HL-60/S4 treated with retinoic acid at 250 ng/mL for 4 days and 3 days (cell line): ENCODE data around the gene ADAMTS17.
"Not testable (repeated sequence)": the region's sequence is repeated elsewhere in the genome, so short reads cannot be mapped to it uniquely, and the experiment has no call there.

ENCODE experiments used
- in situ Hi-C: fragments of 300-500 bp; cut with MboI; formaldehyde crosslinking; loops from 2 replicates; pipeline ENCODE4 v1.7.0; 2022; ENCODE audit warnings: low sequenced_read_pairs

The ADAMTS17 gene

DNA sequence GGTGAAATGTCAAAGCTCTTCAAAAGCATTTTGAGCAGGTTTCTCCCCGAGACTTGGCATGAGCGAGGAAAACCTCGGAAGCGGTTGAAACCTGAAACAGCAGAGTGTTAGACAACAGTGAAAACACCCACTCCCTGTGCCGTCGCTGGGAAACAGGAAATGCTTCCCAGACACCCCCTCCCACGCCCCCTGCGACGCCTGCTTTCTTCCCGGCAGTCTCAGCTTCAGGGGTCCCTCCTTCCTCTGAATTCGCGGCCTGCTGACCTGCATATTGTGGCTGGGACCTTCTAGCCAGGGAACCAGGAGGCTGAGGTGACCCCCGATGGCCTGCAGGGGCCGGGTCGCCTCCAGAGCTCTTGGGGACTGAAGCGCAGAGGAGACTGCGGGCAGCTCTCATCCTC, 357.9 kb downstream of the ADAMTS17 start:
- in situ Hi-C loops: no loop called here

DNA sequence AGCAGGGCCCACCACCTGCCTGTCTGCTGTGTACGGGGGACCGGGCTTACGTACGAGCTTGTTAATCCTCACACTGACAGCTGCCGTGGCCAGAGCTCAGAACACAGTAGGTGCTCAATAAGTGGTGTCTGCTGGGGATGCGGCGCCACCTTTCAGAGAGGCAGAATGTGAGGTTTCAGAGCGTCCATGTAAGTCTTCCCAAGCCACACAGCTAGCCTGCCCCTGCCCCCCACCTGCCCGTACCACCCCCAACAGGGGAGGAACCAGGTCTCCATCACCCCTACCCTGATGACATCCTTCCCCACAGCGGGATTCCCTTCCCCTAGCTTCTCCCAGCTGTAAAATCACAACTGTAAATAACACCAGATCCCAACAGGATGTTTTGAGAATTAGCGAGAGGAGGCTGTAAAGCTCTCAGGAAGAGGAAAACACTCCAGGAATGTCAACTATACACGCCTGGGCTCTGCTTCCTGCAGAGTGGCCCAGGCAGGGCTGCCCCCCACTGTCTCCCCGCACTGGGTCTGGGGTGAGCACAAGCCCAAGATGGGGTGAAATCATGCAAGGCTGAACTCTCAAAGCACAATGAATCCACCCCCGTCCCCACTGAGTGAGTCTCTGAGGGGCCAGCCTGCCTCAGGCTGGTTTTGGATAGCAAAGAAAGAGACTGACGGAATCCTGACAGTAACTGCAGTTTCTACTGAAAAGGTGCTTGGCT, 358.4 kb downstream of the ADAMTS17 start:
- in situ Hi-C loops: no loop called here

DNA sequence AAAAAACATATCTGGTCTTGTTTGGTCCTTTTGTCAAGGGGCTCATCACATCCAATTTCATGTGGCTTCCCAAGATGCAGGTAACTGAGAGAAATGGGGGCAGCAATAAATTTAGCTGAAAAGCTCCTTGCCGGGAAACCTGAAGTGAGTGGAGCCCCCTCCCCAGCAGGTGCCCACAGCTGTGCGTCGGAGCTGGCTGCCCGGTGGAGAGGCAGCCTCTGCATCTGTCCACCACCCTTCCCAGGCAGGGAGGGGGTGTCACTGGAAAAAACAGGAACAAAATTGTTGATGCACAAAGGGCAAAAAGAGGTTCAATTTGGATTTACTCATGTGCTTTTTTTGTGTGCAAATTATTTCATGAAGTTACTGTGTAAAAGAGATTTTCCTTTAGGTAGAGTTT, 359.1 kb downstream of the ADAMTS17 start:
- in situ Hi-C loops: no loop called here

DNA sequence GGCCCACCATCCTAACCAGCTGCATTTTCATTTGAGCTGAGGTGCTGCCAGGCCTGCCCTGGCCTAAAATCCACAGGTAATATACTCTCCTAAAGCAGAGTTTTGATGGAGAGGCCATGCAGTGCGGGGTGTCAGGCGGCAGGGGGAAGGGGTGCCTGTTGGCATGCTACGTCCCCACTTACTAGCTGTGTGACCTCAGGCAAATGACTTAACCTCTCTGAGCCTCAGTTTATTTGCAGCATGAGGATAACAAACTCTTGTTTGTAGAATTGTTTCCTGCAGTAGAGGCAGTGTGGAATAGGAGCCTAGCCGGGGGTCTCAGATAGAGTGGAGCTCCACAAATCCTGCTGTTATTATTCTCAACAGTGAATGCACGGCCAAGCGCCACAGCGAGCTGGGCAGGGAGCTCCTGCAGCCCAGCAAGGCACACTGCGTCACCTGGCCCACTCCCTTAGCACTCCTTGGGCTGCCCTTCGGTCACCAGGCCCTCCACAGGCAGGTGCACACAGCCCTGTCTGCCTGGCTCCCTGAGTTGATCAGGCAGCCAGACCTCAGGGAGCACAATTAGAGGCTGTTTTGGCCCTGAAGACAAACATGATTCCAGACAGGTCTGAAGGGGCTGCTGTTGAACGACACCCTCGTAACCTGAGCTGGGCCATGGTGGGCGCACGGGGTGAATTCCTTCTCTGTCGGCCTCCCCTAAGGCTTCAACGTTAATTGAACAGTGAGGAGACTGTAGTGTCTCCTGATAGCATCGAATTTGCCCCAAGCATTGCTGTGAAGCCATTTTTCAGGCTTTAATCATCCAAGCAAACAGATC, 359.7 kb downstream of the ADAMTS17 start:
- in situ Hi-C loops: no loop called here

DNA sequence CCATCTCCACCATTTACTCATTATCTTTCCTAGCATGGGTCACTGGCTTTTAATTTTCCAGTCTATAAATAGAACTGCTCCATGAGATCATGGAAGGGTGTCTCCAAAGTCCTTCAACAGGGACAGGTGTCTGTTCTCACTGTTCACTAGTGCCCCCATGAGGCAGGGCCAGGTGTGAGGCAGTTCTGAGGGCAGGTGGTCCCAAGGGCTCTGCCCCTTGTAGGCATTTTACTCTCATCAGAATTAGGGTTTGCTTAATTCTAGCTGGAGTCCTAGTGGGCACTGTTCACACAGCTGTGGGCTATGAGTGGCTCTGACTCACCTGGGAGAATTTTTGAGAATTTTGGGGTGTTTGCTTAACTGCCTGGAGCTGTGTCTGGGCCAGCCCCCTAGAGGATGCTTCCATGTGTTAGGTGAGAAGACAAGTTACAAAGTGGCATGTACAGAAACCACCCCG, 360.6 kb downstream of the ADAMTS17 start:
- in situ Hi-C loops: no loop called here

DNA sequence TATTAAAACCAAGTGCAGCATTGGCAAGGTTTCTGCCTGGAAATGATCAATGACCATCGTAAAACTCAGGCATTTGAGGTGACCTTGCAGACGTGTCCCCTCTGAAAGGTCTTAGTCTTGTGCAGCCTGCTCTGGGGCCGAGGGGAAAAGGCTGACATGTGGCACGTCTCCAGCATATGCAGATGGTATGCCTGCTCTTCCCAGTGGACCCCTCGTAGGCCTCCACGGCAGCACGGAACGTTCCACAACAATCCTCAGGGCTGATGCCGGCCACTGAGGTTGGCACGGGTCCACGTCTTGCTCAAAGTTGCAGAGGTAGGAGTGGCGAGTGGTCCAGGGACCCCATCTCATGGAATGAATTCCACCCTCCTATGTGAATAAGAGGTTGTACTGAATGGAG, 361.0 kb downstream of the ADAMTS17 start:
- in situ Hi-C loops: no loop called here

DNA sequence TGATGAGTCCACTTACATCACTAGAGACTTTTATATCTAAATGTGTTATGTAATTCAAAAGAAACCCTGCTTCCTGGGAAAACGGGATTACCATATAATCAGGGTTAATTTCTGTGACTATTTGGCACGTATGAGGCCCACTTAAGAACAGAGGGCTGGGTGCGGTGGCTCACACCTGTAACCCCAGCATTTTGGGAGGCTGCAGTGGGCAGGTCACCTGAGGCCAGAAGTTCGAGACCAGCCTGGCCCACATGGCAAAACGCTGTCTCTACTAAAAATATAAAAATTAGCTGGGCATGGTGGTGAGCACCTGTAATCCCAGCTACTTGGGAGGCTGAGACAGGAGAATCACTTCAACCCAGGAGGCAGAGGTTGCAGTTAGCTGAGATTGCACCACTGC, 361.9 kb downstream of the ADAMTS17 start:
- in situ Hi-C loops: not testable (repeated sequence)

DNA sequence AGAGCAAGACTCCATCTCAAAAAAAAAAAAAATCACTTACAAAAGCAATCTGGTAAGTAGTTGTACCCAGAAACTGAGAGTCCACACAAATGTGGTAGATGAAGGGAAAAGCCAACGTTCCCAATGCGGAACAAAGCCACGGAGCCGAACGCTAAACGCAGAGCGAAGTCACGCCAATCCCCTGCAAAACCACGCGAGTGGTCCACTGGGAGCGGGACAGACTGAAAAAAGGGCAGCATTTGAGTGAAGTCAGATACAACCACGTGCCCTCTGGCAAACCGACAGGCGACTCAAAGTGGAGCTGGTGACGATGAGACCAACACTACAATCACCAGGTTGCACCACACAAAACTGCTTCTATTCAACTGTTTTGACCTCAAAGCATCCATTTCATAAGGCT, 362.4 kb downstream of the ADAMTS17 start:
- in situ Hi-C loops: no loop called here

DNA sequence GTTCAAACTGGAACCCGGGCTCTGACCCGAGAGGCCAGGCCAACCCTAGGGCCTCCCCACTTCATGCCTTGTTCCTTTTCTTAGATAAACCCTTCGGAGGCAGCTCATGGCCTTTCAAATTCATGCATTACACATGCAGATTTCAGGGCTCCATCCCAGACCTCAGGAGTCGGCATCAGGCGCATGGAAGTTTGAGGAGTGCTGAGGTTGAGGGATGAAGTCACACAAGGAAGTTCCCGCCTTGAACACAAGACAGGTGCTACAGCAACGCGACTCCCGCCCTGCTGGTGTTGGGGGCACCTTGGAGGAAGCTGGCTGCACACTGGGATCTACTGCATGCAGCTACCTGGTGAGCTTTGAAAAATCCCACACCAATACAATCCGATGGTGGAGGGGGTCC, 363.3 kb downstream of the ADAMTS17 start:
- in situ Hi-C loops: no loop called here

DNA sequence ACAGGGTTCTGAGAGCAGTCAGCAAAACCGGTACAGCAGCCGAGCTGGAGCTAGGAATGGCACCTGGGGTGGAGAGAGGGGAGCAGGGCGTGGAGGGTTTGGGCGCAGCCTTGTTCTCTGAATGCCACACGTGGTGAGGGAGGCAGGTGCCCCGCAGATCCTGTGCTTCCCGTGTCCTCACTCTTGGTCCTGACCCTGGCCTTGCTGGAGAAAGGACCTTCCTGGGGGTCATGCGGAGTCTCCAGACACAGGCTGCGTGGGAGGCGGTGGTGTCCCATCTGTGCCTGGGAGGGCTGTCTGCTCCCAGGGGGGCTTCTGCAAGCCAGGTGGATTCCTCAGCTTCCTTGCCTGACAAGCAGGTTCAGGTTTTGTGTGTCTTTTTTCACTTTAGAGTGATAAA, 363.8 kb downstream of the ADAMTS17 start:
- in situ Hi-C loops: no loop called here

DNA sequence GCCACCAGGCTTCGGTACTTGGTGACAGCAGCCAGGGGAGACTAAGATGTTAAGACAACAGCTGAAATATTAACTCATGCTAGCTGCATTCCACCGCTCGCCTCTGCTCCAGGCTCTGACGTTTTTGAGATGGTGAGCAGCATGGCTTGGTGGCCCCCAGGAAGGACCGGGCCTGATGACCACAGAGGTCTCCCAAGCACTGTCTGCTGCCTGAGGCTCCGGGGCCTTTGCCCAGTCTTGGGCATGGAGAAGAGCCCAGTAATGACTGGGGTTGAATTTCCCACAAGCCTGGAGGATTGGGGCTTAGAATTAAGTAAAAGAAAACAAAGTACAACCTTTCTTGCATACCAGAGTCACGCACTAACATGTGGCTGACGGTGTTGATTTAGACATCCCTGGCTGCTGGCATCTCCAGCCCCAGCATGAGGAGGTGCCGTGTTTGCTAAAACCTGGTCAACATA, 364.9 kb downstream of the ADAMTS17 start:
- in situ Hi-C loops: no loop called here

DNA sequence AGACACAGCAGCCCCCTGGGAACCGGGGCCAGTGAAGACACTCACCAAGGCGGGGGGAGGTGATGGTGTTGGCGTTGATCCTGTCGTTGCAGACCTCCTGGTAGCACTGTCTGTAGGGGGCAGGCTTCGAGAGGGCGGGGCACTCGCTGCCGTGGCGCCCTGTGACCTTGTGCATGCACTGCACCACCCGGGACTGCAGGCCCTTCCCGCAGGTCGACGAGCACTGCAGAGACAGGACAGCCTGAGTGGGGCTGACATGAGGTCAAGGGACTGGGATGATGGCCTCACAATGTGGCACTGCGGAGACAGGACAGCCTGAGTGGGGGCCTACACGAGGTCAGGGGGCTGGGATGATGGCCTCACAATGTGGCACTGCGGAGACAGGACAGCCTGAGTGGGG, 365.8 kb downstream of the ADAMTS17 start:
- in situ Hi-C loops: no loop called here

DNA sequence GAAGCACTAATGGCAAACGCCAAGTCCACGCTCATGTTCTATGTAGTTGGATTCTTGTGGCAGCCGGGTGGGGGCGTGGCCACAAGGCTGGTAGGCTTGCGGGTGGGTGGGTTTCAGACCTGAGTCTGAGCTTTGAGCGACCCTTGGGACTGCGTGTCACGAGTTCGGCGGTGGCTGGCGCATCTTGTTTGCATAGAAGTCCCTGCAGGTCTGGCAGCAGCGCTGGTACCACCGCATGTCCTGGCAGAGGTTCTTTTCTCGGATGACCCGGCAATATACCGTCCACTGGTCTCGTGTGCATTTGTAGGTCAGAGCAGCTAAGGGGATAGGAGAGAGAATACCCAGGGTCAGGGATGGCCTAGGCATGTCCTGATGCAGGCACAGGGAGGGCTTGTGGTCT, 367.5 kb downstream of the ADAMTS17 start:
- in situ Hi-C loops: no loop called here

DNA sequence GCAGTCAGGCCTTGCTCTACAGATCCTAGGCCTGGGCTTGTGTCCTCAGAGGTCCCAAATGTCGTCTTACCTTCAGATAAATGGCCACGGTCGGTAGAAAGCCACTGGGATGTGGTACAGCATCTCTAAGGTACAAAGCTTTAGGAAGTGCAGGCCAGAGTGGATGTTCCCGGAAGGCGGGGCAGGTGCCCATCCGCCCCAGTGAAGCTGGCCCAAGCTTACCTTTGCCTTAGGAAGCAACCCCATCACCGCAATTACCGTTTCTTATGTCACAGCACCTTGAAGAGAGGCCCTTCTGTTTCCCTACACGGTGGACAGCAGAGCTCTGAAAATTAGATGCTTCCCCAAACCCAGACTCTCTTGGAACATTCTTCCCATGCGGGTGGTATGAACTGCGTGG, 368.4 kb downstream of the ADAMTS17 start:
- in situ Hi-C loops: no loop called here

DNA sequence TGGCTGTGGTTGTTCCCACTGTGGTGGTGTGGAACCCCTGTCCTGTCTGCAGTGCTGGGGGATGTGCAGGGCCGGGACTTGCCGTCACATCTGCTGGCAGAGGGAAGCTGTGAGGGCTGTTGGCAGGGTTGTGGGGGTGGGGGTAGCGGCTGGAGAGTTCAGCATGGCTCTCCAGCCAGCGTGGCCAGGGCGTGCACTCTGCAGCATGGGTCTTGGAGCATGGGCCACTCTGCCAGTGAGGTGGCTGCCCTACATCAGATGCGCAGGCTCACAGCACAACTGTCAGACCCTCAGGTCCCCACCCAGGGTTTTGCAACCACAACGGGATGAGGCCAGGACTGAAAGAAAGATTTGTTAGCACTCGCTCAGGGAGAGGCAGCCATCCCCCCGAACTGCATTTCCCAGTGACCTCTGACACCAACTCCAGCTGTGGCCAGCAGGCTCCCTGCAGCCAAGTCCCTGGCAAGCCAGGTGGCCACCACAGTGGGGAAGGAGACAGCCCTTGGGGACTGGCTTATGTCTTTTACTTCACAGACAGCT, 370.8 kb downstream of the ADAMTS17 start:
- in situ Hi-C loops: no loop called here

DNA sequence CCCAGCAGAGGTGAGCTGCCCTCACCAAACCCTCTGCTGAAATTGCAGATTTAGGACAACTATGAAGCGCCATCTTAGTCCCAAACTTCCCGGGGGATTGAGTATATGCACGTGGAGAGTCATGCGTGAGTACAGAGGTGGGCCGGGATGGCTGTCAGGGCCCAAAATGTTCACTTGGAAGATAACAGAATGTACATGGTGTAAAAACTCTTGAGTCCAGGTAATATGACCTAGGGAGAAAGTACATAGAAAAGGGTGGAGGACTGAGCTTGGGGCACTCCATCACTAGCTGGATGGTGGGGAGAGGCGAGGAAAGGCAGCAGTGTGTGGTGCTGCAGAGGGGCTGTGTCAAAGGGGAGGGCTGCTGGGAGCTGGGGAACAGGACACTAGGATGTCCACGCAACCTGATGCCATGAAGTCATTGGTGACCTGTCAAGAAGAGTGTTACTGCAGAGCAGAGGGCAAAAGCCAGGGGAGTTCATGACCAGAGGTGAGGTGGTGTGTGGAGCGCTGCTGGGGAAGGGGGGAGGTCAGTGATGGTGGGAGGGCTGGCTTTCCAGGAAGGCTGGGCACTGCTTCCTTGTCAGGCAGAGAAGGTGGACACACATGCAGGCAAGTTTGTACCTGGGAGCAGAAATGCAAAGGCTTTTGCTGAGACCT, 372.4 kb downstream of the ADAMTS17 start:
- in situ Hi-C loops: no loop called here

DNA sequence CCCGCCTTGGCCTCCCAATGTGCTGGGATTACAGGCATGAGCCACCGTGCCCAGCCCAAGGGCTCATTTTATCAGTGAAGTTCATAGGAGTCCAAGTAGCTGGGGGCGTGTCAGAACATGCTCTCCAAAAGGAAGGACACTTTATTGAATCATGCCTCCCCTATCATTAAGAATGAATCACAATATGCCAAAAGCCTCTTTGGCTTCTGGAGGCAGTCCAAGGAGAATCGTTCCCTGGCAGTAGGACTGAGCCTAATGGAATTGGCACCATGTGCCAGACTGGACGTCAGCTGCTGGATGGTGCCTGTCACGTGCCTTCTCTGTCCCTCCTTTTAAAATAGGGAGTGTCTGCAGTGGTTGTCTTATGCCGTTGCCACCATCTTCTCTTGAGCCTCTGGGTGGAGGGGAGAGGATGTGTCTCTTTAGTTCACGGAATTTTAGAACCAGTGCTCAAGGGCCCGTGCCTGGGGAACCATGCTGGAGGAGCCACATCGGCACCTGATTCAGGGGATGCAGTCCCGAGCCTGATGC, 373.9 kb downstream of the ADAMTS17 start:
- in situ Hi-C loops: no loop called here

DNA sequence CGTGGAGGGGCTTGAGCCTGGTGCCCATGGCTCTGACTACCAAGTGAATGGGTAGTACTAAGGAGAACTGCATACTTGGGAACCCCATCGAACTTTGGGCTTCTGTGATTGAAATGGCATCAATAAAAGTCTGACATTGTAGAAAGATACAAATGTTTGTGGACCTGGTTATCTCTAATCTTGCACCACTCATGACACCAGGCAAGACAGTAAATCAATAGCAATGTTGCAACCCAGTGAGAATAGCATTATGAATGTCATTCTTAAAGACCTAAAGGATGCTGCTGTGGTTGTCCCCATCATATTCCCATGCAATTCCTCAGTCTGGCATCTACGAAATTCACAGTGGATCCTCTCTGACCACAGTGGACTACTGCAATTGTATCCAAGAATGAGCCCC, 375.0 kb downstream of the ADAMTS17 start:
- in situ Hi-C loops: no loop called here

DNA sequence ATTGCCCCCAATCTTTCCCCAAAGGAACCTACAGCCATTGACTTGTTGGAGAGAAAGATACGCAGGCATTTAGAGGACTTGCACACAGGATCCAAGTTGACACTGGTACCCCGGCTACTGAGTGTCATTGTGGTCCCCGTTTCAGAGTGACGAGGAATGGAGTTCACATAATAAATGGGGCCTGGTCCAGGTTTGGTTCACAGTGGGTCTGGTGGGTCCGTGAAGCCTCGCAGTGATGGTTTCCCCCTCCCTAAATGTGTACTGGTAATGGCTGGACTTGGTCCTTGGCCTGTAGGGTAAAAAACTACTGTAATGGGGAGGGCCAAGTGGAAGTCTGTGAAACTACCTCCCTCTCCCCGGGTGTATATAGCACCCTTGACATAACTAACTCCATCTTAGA, 376.4 kb downstream of the ADAMTS17 start:
- in situ Hi-C loops: no loop called here

DNA sequence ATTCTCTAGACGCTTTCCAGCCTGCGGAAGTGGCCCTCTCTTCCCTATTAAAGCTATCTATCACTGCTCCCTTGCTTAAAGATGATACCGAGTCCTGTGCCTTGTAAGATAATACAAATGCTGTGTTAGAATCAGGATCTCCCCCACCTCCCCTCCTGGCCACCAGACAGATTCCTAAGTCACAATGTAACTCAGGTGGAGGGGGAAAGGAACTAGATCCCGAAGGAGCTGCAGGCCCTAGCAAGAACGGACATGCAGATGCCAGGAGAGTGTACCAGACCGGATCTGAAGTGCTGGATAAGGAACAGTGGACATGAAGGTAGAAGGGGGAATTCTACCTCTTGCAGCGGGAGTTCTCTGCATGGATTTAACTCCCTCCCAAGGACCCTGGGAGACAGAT, 377.8 kb downstream of the ADAMTS17 start:
- in situ Hi-C loops: no loop called here

DNA sequence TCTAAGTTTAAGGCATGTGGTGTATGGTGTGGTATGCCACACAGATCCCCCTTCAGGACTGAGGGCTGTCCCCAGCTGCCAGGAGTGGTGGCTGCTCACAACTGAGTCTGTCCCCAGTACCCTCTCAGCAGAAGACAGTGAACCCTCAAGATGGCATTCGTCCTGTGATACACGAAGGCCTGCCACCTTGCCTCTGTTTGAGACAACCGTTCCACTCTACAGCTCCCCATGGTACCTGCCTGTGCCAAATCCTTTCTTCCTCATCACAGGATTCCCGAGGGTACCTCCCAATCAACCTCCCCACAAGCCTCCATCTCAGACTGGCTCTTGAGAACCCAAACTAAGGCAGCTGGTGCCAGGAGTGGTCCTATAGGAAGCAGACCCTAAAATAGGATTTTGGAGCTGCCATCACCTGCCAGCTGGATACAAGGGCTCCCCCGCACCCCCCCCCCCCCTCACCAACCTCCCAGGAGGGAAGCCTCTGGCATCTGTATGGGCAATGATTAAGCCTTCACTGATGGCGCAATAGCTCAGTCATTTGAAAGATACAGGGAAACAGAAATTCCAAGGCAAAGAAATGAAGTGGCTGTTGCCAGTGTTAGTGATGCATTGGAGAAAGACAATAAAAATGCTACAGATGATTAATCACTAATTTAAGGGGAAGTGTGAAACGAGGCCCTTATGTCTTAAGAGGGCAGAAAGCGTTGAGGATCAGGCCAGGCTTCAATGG, 378.5 kb downstream of the ADAMTS17 start:
- in situ Hi-C loops: no loop called here
